WERI-Rb-1 (cell line): Measurements from ENCODE around the gene SLC48A1.

Experiments used
- DNase-seq: peaks from one replicate; pipeline ENCODE4 v3.0.0-alpha.2; 2020
- H3K27ac ChIP-seq: fragments of 250-450 bp; sonication (Bioruptor Pico); 2 replicates; pipeline ENCODE4 v1.5.1; 2020; ENCODE audit warnings: mild to moderate bottlenecking, moderate library complexity
- H3K27me3 ChIP-seq: fragments of 250-450 bp; sonication (Bioruptor Pico); 2 replicates; pipeline ENCODE4 v1.5.1; 2021; ENCODE audit warnings: mild to moderate bottlenecking, low read depth, moderate library complexity; ENCODE audit not compliant: insufficient read depth, severe bottlenecking
- H3K36me3 ChIP-seq: fragments of 250-450 bp; sonication (Bioruptor Pico); 2 replicates; pipeline ENCODE4 v1.5.1; 2020; ENCODE audit warnings: mild to moderate bottlenecking, moderate library complexity
- H3K4me3 ChIP-seq: 2 replicates; pipeline ENCODE4 v1.5.1; 2011; ENCODE audit warnings: low read depth, mild to moderate bottlenecking, control low read depth, low read length
- H3K9me3 ChIP-seq: fragments of 250-450 bp; sonication (Bioruptor Pico); 2 replicates; pipeline ENCODE4 v1.5.1; 2021; ENCODE audit warnings: mild to moderate bottlenecking, moderate library complexity; ENCODE audit not compliant: severe bottlenecking
- CTCF ChIP-seq: IDR thresholded peaks from 2 replicates; pipeline ENCODE4 v1.5.1; 2011; ENCODE audit warnings: low read depth, mild to moderate bottlenecking, control low read depth, inconsistent platforms, low read length

SLC48A1 gene

GRCh38 chr12:47770086-47770726 is 2.8 kb upstream of the SLC48A1 start:
- Histone ChIP-seq H3K27ac (no peak overlapping the region), H3K9me3 (no peaks in the 10 kb centered on the region), H3K4me3 (no peak overlapping the region), H3K27me3 (no peaks in the 10 kb centered on the region), H3K36me3 (no peaks in the 10 kb centered on the region; the same call in 1 of the 2 replicates)
- TF ChIP-seq CTCF: no peak
- no peak for DNase-seq

GRCh38 chr12:47771304-47771703 is 1.7 kb upstream of the SLC48A1 start:
- no peak for DNase-seq
- H3K27ac ChIP-seq: no peak overlapping the region
- no peak overlapping the region for H3K4me3 ChIP-seq
- no peaks in the 10 kb centered on the region for H3K27me3 ChIP-seq
- H3K36me3 ChIP-seq: no peaks in the 10 kb centered on the region; the same call in 1 of the 2 replicates
- no peak for TF ChIP-seq CTCF
- no peaks in the 10 kb centered on the region for H3K9me3 ChIP-seq

GRCh38 chr12:47772094-47772660 is 861 bp upstream of the SLC48A1 start:
- Histone ChIP-seq H3K4me3 (no peak overlapping the region; the same call in 1 of the 2 replicates), H3K9me3 (no peaks in the 10 kb centered on the region), H3K27me3 (no peaks in the 10 kb centered on the region), H3K27ac (no peak overlapping the region), H3K36me3 (no peaks in the 10 kb centered on the region; the same call in 1 of the 2 replicates)
- no peak for TF ChIP-seq CTCF
- no peak for DNase-seq

- no peaks in the 10 kb centered on the region for H3K27me3 ChIP-seq
- no peaks in the 10 kb centered on the region for H3K9me3 ChIP-seq
- H3K36me3 ChIP-seq: no peaks in the 10 kb centered on the region; the same call in 1 of the 2 replicates
- H3K4me3 ChIP-seq: peak overlapping the region; percentile 57
- TF ChIP-seq CTCF: no peak
- no peak for DNase-seq
- peak overlapping the region; percentile 76 for H3K27ac ChIP-seq
These were observed 338 bp upstream of the SLC48A1 start for GRCh38 chr12:47772738-47773061.

GRCh38 chr12:47773858-47774580 is 981 bp downstream of the SLC48A1 start:
- peak overlapping the region; percentile 76 for H3K27ac ChIP-seq

More at GRCh38 chr12:47773858-47774580, 981 bp downstream of the SLC48A1 start:
- DNase-seq: no peak
- Histone ChIP-seq H3K4me3 (peak overlapping the region; percentile 63), H3K9me3 (no peaks in the 10 kb centered on the region), H3K36me3 (no peaks in the 10 kb centered on the region; the same call in 1 of the 2 replicates), H3K27me3 (no peaks in the 10 kb centered on the region)
- TF ChIP-seq CTCF: no peak
